Measurements from ENCODE around the gene CAMKV. TPM values are rescaled to one million over a fixed set of nuclear protein-coding genes. Genes with fewer than 3 reads are reported as not detected.
"Not testable (repeated sequence)": the region's sequence is repeated elsewhere in the genome, so short reads cannot be mapped to it uniquely, and the experiment has no call there.

CAMKV gene
- total RNA-seq, 1 donor from 2014 or later = not detected

GRCh38 chr3:49855662-49856061, 14.0 kb downstream of the CAMKV start:
- intact Hi-C loops (cut with micrococcal nuclease) = loop anchor here (1.0 to 5.0 kb wide), 3 partner anchors 49 to 85 kb away; partner anchors contain the start of genes IP6K1 and RBM6

- intact Hi-C loops (cut with micrococcal nuclease) = no loop called here
These were observed 24.0 kb downstream of the CAMKV start for GRCh38 chr3:49845694-49846093.

DNA sequence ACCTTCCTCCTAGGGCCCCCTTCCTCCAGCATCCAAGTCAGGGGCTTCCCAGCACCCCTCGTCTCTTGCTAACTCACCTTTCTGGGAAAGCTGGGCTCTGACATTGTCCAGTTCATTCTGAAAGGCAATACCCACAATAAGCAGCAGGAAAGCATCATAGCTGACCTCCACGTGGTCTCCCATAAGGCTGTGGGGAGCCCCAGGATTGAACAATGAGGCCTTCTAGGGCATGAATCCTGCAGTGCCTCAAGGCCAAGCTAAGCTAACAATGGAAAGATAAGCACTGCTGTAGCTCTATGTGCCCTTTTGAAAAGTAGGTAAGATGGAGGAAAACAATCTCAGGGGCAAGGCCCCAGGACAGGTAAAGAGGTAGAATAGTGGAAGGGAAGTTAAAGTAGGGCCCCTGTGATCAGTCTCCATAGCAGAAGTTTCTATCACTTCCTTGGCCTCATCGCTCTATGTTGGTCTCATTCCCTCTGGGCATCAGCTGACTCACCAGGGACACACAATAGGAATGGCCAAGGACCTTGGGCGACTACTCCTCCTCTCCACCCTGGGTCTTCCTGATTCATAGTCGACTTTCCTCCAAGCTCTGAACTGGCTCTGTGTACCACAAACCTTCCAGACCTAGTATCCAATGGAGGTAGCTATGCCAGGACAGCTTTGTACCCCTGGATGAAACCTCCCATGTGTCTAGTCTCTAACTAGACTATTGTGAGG, 25.1 kb downstream of the CAMKV start:
- intact Hi-C loops (cut with micrococcal nuclease) = no loop called here

DNA sequence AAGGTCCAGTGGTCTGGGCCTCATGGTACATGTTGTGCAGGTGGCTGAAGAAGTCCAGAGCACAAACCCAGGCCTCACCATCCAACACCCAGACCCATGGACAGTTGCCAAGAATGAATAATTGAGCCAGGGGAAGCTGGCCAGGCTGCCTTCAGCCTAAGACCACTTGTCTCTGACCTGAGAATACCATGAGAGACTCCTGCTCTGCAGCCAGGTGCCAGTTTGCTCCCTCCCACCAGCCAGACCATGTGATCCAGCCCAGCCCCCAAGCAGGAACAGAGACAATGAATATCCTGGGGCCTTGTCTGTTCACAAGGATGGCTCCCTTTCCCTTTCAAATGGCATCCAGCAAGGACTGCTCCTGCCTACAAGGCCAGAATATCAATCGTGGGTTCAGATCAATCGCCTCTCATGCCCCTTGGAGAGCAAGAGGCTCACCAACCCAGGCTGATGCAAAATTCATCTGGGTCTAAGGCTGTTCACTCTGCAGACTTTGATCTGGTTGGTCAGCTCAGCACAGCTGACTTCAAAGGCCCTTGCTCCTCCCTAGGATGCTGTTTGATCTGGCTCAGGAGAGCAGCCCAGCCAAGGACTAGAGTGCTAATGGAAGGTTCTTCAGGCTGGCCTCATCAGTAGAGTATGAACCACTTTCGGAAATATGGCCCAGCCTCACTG, 26.7 kb downstream of the CAMKV start:
- intact Hi-C loops (cut with micrococcal nuclease) = no loop called here

- intact Hi-C loops (cut with micrococcal nuclease) = no loop called here
These were observed 27.9 kb downstream of the CAMKV start for GRCh38 chr3:49841806-49842205.

- intact Hi-C loops (cut with micrococcal nuclease) = no loop called here
These were observed 28.5 kb downstream of the CAMKV start for GRCh38 chr3:49841126-49841696.

- intact Hi-C loops (cut with micrococcal nuclease) = no loop called here
These were observed 29.3 kb downstream of the CAMKV start for GRCh38 chr3:49840388-49840787.

- intact Hi-C loops (cut with micrococcal nuclease) = loop anchor here (1.0 kb wide), 2 partner anchors 37 to 116 kb away; partner anchors contain the start of gene GMPPB
These were observed 30.4 kb downstream of the CAMKV start for GRCh38 chr3:49839193-49839809.

DNA sequence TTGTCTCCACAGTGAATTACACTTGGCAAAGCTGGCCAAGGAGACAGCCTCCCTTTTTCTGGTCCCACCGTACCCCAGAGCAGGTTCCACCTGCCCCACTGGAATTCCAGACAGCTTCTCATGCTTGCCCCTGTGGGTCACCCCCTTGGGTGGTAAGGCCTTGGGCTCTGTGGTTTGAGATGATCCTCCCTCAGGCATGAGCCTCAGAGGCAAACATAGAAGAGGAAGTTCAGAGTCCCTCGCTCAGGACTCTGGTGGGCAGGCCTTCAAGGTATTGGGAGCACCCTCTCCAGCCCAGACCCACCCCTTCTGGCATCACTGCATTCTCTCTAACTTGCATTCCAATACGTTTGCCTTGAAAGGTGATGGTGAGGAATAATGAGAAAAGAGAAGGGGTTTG, 38.4 kb downstream of the CAMKV start:
- intact Hi-C loops (cut with micrococcal nuclease) = no loop called here

DNA sequence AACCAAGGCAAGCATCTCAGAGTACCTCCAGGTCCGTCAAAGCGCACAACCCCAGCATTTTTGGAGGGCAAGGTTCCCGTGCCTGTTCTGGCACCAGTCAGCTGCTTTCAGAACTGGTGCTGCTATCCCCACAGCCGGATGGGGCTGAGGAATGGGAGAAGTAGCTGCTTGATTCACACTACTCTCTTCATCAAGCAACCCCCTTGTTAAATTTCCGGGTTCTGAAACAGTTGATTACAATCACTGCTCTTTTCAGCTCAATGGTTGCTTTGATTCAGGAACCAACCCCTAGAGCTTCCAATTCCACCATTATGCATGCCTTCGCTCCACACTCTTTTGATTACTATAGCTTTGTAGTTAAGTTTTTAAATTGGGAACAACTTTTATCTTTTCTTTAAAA, 43.7 kb downstream of the CAMKV start:
- intact Hi-C loops (cut with micrococcal nuclease) = no loop called here

- intact Hi-C loops (cut with micrococcal nuclease) = not testable (repeated sequence)
These were observed 46.6 kb downstream of the CAMKV start for GRCh38 chr3:49823131-49823530.

DNA sequence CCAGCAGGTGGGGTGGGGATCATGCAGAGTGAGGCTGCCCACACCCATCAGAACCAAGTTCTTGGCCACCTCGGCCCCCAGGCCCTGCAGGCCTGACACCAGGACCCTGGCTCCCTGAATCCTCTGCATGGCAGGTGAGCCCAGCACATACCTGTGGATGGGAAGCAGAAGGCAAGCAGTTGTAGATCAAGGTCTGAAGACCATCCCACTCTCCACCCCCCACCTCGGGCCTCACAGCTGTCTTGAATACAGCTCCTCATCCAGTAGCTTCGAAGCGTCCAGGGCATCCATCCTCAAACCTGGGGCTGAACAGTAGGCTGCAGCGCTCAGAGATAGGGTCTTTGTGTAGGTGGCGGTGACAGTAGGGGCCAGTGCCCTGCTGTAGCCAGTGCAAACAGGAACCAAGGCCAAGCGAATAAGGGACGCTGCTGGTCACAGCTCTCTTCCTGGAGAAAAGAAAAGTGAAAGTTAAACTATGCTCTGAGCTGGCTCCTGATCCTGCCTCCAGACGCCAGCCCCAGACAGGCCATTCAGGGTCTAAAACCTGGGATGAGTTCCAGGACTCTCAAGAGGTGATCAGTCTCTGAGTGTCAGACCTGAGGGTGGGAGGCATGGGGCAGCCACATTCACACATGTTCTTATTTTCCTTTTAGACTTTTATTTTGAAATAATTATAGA, 56.1 kb downstream of the CAMKV start, which contains the start of gene UBA7:
UBA7 (minus strand) TSS at position 457 of the 678 bp plus-strand sequence; CDS start at position 291, 166 bp downstream.
- intact Hi-C loops (cut with micrococcal nuclease) = no loop called here

GRCh38 chr3:49812916-49813496, 56.7 kb downstream of the CAMKV start:
- intact Hi-C loops (cut with micrococcal nuclease) = no loop called here

Other genes with a start within 250 kb of the CAMKV start
- 108 and 111 TPM in 2 replicates for gene APEH, start 195.6 kb downstream of the CAMKV start, total RNA-seq
- gene MST1, start 180.4 kb downstream of the CAMKV start, total RNA-seq = 9.3 and 10.4 TPM in 2 replicates
- gene RNF123, start 180.3 kb downstream of the CAMKV start, total RNA-seq = 44.1 and 50.0 TPM in 2 replicates
- 0.27 TPM in 1 of 2 replicates, not detected in the other for gene AMIGO3, start 150.2 kb downstream of the CAMKV start, total RNA-seq
- gene GMPPB, start 146.0 kb downstream of the CAMKV start, total RNA-seq = 59.9 and 61.6 TPM in 2 replicates
- gene IP6K1, start 83.4 kb downstream of the CAMKV start, total RNA-seq = 34.2 and 37.4 TPM in 2 replicates
- gene CDHR4, start 70.0 kb downstream of the CAMKV start, total RNA-seq = not detected in 2 replicates
- 0.41 and 0.82 TPM in 2 replicates for gene INKA1, start 66.6 kb downstream of the CAMKV start, total RNA-seq
- 213 and 218 TPM in 2 replicates for gene UBA7, start 56.0 kb downstream of the CAMKV start, total RNA-seq
- 30.4 and 31.8 TPM in 2 replicates for gene TRAIP, start 13.3 kb downstream of the CAMKV start, total RNA-seq
- gene MST1R, start 34.0 kb upstream of the CAMKV start, total RNA-seq = 2.1 and 3.2 TPM in 2 replicates
- gene MON1A, start 59.9 kb upstream of the CAMKV start, total RNA-seq = 13.5 and 14.4 TPM in 2 replicates
- gene RBM6, start 70.2 kb upstream of the CAMKV start, total RNA-seq = 106 and 109 TPM in 2 replicates
- 176 and 185 TPM in 2 replicates for gene RBM5, start 219.0 kb upstream of the CAMKV start, total RNA-seq